Lung microvascular endothelial cell (primary cell): ENCODE results near the gene PFDN5. TPM values are rescaled to one million over a fixed set of nuclear protein-coding genes. Genes with fewer than 3 reads are reported as not detected.
"Not testable (repeated sequence)": the region's sequence is repeated elsewhere in the genome, so short reads cannot be mapped to it uniquely, and the experiment has no call there.

Source experiments
- DNase-seq, 2 donors: peaks; one replicate each; pipeline versions ENCODE4 v3.0.0 to v3.0.0-alpha.2; 2010; ENCODE audit warnings: low read depth in 2 of 2
- total RNA-seq: library from RNA; depleted of rRNA; stranded (reverse); fragments of >200 nt; gene quantifications from 2 replicates; pipeline ENCODE4 v1.2.1, GENCODE V29; 2014

Gene PFDN5
- total RNA-seq, 1 donor from 2014 or later: 577 TPM

DNA sequence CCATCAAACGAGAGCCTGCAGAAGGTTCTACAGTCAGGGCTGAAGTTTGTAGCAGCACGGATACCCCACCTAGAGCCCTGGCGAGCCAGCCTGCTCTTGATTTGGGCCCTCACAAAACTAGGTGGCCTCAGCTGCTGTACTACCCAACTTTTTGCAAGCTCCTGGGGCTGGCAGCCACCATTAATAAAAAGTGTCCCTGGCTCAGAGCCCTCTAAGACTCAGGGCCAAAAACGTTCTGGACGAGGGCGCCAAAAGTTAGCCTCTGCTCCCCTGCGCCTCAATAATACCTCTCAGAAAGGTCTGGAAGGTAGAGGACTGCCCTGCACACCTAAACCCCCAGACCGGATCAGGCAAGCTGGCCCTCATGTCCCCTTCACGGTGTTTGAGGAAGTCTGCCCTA lies 8.9 kb upstream of the PFDN5 start:
- DNase-seq: no peak

- peak; percentile 79 for DNase-seq
Observed at GRCh38 chr12:53287741-53288216, 7.6 kb upstream of the PFDN5 start.

DNA sequence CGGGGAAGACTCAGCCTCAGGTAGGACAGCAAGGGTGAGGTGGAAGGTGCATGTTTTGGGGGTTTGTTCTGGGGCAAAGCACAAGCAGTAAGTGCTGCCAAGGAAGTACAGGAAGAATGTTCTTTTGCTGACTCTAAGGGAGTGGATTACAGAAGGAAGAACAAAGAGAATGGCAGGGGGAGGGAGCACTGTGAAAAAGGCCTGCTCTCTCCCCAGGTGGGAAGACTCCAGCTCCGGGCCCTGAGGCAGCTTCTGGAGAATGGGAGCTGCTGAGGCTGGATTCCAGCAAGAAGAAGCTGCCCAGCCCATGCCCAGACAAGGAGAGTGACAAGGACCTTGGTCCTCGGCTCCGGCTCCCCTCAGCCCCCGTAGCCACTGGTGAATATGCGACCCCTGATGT lies 7.0 kb upstream of the PFDN5 start:
- DNase-seq: peak in 1 of 2 donors; percentile 22

- peak; percentile 52 to 87 for DNase-seq
Observed at GRCh38 chr12:53289891-53290290, 5.5 kb upstream of the PFDN5 start.

GRCh38 chr12:53290661-53291060 lies 4.7 kb upstream of the PFDN5 start:
- DNase-seq: peak in 1 of 2 donors; percentile 60

DNA sequence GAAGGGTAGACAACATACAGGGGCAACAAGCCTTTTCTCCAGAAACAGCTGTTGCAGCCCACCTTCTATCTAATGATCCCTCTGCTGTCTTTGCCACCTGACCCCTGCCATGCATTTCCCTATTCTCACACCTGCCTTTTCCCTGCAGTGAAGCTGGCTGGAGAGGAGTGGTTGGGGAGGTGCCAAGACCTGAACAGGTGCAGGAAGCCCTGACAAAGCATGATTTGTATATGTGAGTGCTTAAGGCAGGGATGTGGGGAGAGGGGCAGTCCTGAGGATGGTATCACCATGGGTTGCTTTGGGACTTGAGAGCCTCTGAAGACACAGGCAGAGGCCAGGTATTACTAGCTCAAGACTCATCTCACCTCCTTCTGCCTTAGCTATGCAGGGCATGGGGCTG lies 2.9 kb upstream of the PFDN5 start:
- no peak for DNase-seq

DNA sequence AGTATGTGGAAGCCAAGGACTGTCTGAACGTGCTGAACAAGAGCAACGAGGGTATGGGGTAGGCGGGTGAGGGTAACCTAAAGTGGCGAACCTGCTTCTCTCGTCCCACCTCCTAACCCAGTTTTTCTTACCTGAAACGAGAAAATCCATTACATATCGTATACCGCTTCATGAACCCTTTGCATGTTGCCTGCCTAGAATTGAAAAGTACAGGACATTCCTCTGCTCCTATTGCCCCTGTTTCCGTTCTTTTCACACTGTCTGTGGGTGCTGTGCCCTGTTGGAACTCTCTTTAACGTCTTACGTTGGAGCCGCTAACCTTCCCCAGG lies 513 bp downstream of the PFDN5 start:
- no peak for DNase-seq

DNA sequence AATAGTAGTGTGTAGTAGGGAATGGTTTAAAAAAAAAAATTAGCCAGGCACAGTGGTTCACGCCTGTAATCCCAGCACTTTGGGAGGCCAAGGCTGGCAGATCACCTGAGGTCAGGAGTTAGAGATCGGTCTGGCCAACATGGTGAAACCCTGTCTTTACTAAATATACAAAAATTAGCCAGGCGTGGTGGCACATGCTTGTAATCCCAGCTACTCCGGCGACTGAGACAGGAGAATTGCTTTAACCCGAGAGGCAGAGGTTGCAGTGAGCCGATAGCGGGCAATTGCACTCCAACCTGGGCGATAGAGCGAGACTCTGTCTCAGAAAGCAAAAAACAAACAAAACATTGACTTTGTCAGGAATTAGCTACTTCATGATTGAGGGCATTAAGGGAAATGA lies 1.8 kb downstream of the PFDN5 start:
- not testable (repeated sequence) for DNase-seq

GRCh38 chr12:53298164-53298563 lies 2.8 kb downstream of the PFDN5 start:
- peak in 1 of 2 donors; percentile 94 for DNase-seq

DNA sequence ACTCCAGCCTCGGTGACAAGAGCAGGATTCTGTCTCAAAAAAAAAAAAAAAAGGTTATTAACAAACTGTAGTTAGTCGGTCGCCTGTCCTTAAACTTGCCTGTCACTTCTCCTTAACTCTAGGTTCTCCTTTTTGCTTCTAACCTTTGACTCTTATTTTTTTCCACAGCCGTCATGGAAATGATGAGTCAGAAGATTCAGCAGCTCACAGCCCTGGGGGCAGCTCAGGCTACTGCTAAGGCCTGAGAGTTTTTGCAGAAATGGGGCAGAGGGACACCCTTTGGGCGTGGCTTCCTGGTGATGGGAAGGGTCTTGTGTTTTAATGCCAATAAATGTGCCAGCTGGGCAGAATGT lies 3.7 kb downstream of the PFDN5 start:
- peak; percentile 74 to 84 for DNase-seq

- peak; percentile 90 to 91 for DNase-seq
Observed at GRCh38 chr12:53299454-53300180, 4.3 kb downstream of the PFDN5 start, which contains the start of gene MYG1. MYG1 (plus strand) TSS chr12:53299695; CDS start chr12:53299738, 43 bp downstream.

DNA sequence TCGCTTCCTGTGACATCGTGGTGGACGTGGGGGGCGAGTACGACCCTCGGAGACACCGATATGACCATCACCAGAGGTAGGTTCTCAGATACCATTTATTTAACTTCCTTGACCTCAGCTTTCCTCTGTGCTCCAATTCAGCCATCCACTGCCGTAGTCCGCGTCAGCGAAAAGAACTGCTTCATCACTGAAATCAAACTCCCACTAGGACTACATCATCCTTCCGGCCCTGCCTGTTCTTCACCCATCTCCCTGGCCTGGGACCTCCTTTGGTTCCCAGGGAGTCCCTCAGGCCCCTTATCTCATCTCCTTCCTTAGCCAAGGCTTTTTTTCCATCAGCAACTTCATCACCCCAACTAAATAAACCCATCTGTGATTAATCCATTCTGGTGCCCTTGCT lies 4.8 kb downstream of the PFDN5 start:
- DNase-seq: peak in 1 of 2 donors; percentile 61

DNA sequence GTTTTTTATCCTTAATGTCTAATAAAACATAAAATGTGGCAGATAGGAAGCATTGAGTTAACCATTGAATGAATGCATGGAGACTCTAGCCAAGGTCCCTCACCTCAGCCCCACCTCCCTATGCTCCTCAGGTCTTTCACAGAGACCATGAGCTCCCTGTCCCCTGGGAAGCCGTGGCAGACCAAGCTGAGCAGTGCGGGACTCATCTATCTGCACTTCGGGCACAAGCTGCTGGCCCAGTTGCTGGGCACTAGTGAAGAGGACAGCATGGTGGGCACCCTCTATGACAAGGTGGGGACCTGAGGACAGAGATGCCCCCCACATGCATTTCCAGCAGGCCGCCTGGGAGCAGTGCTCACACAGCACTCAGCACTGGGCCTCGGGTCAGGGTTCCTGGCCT lies 7.6 kb downstream of the PFDN5 start:
- DNase-seq: no peak

DNA sequence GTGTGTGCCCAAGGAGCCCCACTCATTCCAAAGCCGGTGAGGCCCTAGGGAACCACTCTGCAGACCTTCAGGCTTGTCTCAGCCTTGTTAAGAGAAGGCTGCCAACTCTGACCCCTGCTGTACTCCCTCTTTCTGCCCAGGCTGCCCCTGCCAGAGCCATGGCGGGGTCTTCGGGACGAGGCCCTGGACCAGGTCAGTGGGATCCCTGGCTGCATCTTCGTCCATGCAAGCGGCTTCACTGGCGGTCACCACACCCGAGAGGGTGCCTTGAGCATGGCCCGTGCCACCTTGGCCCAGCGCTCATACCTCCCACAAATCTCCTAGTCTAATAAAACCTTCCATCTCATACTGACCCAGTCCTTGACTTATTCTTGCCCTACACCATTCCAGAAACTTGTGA lies 11.5 kb downstream of the PFDN5 start:
- DNase-seq: no peak

DNA sequence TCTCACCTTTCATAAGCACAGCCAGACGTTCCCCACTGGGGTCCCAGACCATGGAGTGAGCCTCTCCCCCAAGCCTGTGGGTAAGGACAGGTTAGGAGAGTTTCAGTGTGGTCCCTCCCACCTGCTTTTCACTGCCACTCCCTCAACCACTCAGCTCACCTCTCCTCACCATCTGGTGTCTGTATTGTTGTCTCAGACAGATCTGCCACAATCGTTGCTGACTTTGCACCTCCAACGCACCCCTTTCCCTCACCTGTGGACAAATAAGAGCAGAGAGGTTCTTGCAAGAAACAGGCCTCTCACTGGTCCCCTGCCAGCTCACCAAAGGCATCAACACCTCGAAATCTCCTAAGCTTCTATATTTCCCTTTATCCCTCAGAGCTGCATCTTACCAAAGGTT lies 12.9 kb downstream of the PFDN5 start:
- DNase-seq: no peak

- DNase-seq: no peak
Observed at GRCh38 chr12:53313996-53314395, 18.7 kb downstream of the PFDN5 start.

DNA sequence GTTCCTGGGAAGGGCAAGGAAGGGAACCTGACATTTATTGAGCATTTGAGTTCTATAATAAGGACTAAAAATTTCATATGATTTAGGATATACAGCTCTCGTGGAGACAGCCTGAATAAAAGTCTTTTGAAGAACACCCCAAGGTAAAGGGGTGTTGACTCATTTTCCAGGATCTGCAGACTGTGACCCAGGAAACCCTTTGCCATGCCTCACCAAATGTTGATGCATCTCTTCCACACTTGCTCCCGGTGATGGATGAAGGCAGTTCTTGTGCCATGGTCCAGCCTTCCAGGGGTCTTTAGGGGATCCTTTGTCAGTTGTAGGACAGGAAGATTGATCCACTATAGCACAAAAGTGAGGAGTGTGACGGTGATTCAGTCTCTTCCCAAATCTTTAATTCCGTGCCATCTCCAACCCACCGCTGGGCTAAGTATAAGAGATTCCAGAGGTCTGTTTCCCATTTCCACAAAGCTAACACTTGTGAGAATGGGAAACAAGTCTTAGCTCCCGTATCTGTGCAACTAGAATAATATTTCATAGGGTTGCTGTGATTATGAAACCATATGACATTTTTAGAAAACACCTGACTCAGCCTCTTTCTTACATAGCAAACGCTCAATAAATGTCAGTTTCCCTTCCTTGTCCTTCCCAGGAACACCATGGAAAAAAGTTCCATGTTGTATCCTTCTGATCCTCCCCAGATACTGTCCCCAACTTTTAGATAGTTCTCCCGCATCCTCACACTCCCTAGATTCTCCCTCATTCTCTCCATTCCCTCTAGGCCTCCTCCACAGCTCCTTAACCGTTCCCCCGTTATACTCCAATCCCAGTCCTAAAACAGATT lies 25.2 kb downstream of the PFDN5 start:
- DNase-seq: peak in 1 of 2 donors; percentile 20

DNA sequence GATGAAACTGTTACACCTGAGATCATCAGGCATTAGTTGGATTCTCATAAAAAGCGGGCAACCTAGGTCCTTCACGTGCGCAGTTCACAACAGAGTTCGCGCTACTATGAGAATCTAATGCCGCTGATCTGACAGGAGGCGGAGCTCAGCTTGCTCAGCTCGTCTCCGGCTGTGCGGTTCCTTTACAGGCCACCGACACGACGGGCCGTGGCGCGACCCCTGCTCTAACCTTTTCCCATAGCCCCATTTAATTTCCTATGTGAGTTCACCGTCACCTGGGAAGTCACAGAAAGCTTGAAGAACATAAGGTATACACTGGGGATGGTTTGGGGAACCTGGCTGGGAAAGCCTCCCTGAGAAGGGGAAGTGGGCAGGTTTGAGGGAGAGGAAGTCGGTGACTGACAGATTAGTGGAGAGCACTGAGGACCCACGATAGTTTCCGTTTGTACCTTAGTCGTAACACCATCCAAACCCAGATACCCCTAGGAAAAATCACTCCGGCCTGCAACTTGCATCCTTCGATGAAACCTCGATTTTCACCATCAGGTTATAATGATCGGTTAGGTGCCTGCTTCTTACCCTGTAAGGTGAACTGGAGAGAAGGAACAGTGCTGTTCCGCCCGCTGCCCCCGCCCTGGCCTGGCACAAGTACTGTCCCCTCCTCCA lies 28.9 kb downstream of the PFDN5 start:
- DNase-seq: peak in 1 of 2 donors; percentile 13

GRCh38 chr12:53324779-53325510 lies 29.6 kb downstream of the PFDN5 start:
- DNase-seq: peak; percentile 91 to 92

- peak; percentile 27 to 37 for DNase-seq
Observed at GRCh38 chr12:53325511-53326061, 30.2 kb downstream of the PFDN5 start.
